ENCODE measurements around the gene KCNG2. TPM values are rescaled to one million over a fixed set of nuclear protein-coding genes. Genes with fewer than 3 reads are reported as not detected.
A peak's percentile ranks its signal among the peaks of the same experiment; 100 is the strongest.

Gene KCNG2
- total RNA-seq, 1 donor from 2014 or later, result 0.46 TPM

DNA sequence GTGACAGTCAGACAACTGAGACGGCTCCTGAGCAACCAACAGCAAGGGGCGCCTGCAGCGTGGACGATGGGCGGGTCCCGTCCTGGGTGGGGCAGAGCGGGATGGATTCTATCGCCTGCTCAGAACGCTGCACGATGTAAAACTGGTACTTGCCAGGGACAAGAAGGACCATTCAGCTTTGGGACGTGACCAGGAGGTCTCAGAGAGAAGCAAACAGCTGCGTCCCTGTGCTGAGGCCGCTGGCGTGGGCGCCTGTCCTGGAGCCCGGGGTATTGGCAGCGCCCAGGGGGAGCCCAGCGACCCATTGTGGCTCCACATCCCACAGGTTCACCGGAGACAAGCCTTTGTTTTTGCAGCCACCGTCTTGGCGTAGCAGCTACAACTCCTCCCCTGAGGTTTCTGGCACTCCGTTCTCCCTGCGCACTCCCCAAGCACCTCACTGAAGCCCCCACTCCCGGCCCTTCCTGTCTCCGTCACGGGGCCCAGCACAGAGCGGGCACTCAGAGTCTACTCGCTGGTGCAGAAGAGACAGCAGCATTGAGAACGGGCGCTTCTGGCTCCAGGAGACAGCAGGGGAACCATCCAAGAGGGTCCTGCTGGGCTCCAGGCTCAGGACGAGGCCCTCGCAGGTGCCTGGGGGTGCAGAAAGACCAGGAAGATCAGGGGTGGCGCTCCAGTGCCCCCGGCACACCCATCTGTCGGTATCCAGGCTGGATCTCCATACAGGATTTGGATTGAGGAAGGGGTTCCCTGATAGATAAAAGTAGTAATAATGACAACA is 22.1 kb upstream of the KCNG2 start:
- Histone ChIP-seq H3K27me3 (peaks cover 15% of the 10 kb centered on the region), H3K27ac (no peak overlapping the region), H3K9me3 (no peaks in the 10 kb centered on the region), H3K4me1 (no peaks in the 10 kb centered on the region), H3K4me3 (no peak overlapping the region), H3K36me3 (no peaks in the 10 kb centered on the region)
- TF ChIP-seq, protein P1, sequence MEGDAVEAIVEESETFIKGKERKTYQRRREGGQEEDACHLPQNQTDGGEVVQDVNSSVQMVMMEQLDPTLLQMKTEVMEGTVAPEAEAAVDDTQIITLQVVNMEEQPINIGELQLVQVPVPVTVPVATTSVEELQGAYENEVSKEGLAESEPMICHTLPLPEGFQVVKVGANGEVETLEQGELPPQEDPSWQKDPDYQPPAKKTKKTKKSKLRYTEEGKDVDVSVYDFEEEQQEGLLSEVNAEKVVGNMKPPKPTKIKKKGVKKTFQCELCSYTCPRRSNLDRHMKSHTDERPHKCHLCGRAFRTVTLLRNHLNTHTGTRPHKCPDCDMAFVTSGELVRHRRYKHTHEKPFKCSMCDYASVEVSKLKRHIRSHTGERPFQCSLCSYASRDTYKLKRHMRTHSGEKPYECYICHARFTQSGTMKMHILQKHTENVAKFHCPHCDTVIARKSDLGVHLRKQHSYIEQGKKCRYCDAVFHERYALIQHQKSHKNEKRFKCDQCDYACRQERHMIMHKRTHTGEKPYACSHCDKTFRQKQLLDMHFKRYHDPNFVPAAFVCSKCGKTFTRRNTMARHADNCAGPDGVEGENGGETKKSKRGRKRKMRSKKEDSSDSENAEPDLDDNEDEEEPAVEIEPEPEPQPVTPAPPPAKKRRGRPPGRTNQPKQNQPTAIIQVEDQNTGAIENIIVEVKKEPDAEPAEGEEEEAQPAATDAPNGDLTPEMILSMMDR (IDR thresholded peaks at IDR 0.05), result no peak
- intact Hi-C loops (cut with DNase I), result no loop called here
- no peak for ATAC-seq
- peak; percentile 57 for DNase-seq

DNA sequence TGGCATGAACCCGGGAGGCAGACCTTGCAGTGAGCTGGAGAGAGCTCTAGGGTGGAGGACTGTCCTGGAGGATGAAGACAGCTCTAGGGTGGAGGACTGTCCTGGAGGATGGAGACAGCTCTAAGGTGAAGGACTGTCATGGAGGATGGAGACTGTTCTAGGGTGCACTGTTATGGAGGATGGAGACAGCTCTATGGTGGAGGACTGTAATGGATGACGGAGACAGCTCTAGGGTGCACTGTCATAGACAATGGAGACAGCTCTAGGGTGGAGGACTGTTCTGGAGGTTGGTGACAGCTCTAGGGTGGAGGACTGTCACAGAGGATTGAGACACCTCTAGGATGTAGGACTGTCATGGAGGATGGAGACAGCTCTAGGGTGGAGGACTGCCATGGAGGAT is 21.1 kb upstream of the KCNG2 start:
- ATAC-seq, result no peak
- intact Hi-C loops (cut with DNase I), result no loop called here
- H3K27me3 ChIP-seq, result peaks cover 15% of the 10 kb centered on the region

DNA sequence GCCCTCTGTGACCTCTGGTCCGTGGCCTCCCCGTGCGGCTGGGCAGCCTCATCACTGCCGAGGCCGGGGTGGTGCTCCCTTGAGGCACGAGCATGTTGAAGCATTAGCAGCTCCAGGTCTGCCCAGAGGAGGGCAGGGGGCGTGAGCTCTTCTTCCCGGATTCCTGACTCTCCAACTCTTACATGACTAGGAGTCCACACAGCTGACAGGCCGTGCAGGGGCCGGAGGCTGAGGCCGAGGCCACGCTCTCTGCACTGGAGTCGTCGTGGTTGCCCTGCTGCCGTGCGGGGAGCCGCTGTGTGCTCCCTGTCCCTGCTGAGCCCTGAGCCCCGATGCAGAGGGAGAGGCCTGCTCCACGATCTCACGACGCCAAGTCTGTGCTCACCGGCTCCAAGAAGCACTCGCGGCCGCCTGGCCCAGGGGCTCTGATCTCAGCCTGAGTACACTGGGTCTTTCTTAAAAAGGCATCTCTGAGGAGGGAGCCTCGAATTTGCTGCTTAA is 19.4 kb upstream of the KCNG2 start:
- intact Hi-C loops (cut with DNase I), result no loop called here

More for the DNA sequence above, 21.1 kb upstream of the KCNG2 start:
- H3K36me3 ChIP-seq, result no peaks in the 10 kb centered on the region
- TF ChIP-seq, protein P1 (IDR thresholded peaks at IDR 0.05), result no peak
- H3K4me1 ChIP-seq, result no peaks in the 10 kb centered on the region
- no peak overlapping the region for H3K27ac ChIP-seq
- H3K4me3 ChIP-seq, result no peak overlapping the region
- H3K9me3 ChIP-seq, result no peaks in the 10 kb centered on the region
- DNase-seq, result no peak

DNA sequence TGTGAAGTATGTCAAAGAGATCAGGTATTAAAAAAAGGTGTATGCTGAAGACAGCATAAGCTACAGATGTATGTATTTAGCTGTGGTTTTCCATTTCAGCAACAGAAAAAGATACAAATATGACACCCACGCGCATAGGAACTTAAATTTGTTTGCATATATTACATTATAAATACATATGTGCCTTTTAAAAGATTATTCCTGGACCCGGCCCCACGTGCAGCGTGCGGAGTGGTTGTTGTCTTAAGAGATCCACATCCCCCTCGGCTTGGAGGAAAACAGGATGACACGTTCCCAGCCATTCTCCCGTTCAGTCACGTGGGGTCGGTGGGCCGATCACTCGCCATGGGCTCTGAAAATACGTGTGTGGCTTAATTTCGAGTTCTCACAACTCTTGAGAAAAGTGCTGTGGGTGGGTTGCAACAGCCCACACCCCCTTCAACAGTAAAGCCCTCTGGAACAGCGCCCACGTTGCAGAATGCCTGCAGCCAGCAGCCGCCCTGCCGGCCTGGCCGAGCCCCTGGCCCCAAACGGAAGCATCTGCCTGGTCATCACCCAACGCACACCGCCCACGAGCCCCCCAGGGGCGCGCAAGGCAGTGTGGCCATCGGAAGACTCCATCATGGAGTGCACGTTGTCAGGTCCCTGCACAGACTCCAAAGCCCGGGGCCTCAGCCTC is 18.6 kb upstream of the KCNG2 start:
- ATAC-seq (no peak), DNase-seq (peak; percentile 58)
- Histone ChIP-seq H3K36me3 (no peaks in the 10 kb centered on the region), H3K27me3 (peaks cover 19% of the 10 kb centered on the region), H3K27ac (no peak overlapping the region), H3K4me1 (no peaks in the 10 kb centered on the region), H3K4me3 (no peak overlapping the region), H3K9me3 (no peaks in the 10 kb centered on the region)
- intact Hi-C loops (cut with DNase I), result no loop called here
- TF ChIP-seq, protein P1 (IDR thresholded peaks at IDR 0.05), result no peak

More for the DNA sequence above, 19.4 kb upstream of the KCNG2 start:
- ATAC-seq, result no peak
- H3K27ac ChIP-seq, result no peak overlapping the region
- peaks cover 15% of the 10 kb centered on the region for H3K27me3 ChIP-seq
- no peaks in the 10 kb centered on the region for H3K36me3 ChIP-seq
- DNase-seq, result peak; percentile 59
- no peak overlapping the region for H3K4me3 ChIP-seq
- no peaks in the 10 kb centered on the region for H3K9me3 ChIP-seq
- TF ChIP-seq, protein P1 (IDR thresholded peaks at IDR 0.05), result no peak
- H3K4me1 ChIP-seq, result no peaks in the 10 kb centered on the region

DNA sequence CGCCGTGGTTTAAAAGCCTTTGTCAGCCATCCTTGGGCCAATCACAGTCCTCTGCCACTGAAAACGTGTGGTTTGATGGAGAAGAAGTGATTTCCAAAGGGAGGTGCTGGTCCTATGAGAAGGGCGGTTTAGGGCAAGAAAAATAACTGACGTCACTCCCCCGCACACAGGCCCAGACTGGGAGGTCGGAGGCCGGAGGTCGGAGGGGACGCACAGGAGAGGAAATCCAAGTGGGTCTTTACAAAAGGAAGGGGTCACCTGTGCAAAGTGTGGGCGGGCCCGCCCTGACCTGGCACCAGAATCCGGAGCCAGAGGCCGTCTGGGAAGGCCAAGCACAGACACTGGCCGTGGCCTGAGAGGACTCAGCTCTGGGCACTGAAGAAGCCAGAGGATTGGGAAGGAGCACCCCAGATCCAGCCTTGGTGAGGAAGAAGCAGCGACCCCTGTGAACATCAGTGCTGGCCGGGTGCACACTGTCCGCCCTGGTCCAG is 18.0 kb upstream of the KCNG2 start:
- intact Hi-C loops (cut with DNase I), result no loop called here
- peaks cover 21% of the 10 kb centered on the region for H3K27me3 ChIP-seq
- no peak for ATAC-seq
- TF ChIP-seq, protein P1 (IDR thresholded peaks at IDR 0.05), result no peak
- H3K4me3 ChIP-seq, result no peak overlapping the region
- no peaks in the 10 kb centered on the region for H3K9me3 ChIP-seq
- peak; percentile 38 for DNase-seq
- H3K27ac ChIP-seq, result no peak overlapping the region
- no peaks in the 10 kb centered on the region for H3K36me3 ChIP-seq
- H3K4me1 ChIP-seq, result no peaks in the 10 kb centered on the region
